ENCODE data around the gene JADE2.

- TF ChIP-seq CTCF (IDR thresholded peaks at IDR 0.05) = no peak
- TF ChIP-seq POLR2A (IDR thresholded peaks at IDR 0.05) = no peak
Measured at GRCh38 chr5:134571693-134572405, 46.4 kb downstream of the JADE2 start.
